WI38 (cell line): ENCODE measurements around the gene CAPN13.
A peak's percentile ranks its signal among the peaks of the same experiment; 100 is the strongest.

ENCODE experiments used
- H3K4me3 ChIP-seq: 2 replicates; pipeline ENCODE4 v1.5.1; 2011; ENCODE audit warnings: low read depth, mild to moderate bottlenecking, control low read depth, low read length
- TF ChIP-seq, protein P1 (sequence below): IDR thresholded peaks from 2 replicates; pipeline ENCODE4 v1.5.1; 2012; ENCODE audit warnings: low read depth, mild to moderate bottlenecking, control low read depth, low read length

The CAPN13 gene

DNA sequence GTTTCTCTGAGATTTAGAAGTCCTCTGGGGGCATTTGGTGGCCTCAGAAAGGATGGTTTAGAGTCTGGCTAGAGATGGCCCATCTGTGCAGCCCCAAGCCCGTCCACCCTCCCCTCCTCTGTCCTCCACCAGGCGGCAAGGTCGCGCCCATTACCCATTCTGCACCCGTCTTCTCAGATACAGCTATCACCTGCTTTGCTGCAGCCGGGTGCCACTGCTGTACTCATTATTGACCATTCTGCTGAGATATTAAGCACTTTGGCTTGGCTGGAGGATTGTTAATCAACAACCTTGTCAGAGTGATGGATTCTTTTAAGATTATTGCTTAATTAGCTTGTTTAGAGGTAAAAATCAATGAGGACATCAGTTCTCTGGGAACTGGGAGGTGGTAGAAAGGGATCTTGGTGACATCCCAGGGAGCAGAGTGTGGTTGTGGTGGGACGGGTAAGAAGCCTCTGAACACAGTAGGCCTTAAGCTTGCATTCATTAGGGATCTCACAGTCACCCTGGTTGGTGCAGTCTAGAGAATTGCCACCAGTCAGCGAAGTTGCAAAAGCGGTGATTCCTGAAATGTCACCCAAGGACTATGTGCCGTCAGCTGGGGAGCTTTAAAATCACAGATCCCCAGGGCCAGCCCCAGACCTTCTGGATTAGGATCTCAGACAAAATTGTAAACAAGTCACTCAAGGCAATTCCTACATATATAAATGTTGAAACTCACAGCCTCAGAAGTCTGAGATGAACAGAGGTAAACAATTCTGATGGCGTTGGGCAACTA, 90.9 kb downstream of the CAPN13 start:
- H3K4me3 ChIP-seq = no peak overlapping the region
- TF ChIP-seq, protein P1, sequence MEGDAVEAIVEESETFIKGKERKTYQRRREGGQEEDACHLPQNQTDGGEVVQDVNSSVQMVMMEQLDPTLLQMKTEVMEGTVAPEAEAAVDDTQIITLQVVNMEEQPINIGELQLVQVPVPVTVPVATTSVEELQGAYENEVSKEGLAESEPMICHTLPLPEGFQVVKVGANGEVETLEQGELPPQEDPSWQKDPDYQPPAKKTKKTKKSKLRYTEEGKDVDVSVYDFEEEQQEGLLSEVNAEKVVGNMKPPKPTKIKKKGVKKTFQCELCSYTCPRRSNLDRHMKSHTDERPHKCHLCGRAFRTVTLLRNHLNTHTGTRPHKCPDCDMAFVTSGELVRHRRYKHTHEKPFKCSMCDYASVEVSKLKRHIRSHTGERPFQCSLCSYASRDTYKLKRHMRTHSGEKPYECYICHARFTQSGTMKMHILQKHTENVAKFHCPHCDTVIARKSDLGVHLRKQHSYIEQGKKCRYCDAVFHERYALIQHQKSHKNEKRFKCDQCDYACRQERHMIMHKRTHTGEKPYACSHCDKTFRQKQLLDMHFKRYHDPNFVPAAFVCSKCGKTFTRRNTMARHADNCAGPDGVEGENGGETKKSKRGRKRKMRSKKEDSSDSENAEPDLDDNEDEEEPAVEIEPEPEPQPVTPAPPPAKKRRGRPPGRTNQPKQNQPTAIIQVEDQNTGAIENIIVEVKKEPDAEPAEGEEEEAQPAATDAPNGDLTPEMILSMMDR = no peak

DNA sequence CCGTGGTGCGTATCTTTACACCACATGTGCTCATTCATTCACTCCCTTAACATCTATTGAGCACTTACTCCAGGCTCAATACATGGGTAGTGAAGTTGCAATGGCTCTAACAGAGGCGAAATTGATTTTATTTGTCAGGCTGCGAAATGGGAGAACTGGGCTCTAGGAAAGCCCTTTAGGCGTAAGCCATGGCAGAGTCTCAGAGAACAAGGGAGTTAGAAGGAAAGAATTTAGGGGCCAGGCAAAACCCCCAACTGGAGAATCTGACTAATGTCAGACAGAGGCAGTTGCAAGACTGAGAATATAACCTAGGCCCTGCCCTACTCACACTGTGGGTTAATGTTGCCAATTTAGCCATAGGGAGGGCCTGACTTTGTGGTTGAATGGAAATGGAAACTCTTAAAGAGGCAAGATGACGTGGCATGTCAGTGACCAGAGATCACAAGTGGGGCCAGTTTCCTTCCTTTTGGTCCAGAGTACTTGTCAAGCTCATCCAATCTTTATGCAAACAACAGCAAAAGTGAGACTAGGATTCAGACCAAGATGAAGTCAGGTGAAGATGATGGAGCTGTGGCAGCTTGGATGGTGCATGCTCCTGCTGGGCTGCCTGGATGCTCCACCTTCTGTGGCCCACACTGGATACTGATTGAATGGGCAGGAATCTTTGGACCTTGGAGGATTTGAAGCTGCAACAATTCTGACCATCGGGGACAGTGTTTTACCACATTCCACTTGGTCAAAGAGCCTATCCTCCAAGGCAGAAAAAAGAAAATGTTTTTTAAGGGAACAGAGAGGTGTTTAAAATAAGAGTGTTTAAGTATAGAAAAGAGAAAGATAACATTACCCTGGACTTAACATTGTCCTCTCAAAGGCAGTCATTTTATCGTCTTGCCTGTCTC, 92.2 kb downstream of the CAPN13 start:
- TF ChIP-seq, protein P1 = no peak
- no peak overlapping the region for H3K4me3 ChIP-seq

DNA sequence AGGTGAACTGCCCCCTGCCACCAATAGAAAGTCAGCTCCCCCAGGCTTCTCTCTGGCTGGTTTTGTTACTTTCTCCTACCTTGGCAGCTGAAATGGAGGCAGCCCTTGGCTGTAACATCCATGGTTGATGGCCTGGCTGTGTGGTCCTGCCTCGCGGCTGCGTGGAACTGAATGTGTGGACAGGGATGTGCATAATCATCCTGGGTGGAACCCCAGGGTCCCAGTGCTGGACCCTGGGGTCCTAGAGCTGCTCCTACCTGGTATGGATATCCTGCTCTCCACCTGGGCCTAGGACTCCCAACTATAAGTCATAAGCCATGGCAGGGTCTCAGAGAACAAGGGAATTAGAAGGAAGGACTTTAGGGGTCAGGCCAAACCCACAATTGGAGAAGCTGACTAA, 93.5 kb downstream of the CAPN13 start:
- no peak overlapping the region for H3K4me3 ChIP-seq
- TF ChIP-seq, protein P1 = no peak

DNA sequence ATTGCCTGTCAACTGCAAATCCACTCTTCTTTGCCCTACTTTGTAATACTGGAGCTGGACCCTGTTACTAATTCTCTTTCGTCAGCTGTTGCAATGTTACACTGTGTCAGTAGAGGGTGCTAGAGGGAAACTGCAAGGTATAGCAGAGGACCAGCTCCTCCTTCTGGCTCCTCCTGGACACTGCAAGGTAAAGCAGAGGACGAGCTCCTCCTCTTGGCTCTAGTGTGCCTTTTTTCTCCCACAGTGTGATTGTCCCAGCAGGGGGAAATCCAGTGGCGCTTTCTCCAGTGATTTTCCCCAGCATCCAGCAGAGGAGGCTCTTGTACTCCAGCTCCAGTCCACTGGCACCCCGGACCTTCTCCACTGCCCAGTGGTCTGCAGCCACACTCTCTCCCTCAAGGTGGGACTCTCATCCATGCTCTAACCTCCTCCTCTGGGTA, 95.6 kb downstream of the CAPN13 start:
- H3K4me3 ChIP-seq = no peak overlapping the region
- TF ChIP-seq, protein P1 = peak; percentile 99

DNA sequence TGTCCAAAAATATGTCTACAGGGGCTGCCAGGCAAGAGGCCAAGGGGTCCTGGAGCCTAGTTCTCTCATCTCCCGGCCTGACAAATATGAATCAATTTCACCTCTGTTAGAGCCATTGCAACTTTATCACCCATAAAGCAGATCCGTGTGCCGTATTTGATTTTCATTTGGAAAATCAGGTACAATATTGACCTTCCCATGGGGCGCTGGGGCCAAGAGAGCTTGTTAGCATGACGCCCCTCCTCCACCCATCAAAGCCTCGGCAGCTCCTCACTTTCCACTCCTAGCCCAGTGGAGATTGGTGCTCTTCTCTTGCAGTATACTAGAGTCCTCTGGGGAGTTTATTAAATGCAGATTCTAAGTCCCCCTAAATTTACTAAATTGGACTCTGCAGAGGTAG, 96.8 kb downstream of the CAPN13 start:
- TF ChIP-seq, protein P1 = no peak
- no peak overlapping the region for H3K4me3 ChIP-seq

DNA sequence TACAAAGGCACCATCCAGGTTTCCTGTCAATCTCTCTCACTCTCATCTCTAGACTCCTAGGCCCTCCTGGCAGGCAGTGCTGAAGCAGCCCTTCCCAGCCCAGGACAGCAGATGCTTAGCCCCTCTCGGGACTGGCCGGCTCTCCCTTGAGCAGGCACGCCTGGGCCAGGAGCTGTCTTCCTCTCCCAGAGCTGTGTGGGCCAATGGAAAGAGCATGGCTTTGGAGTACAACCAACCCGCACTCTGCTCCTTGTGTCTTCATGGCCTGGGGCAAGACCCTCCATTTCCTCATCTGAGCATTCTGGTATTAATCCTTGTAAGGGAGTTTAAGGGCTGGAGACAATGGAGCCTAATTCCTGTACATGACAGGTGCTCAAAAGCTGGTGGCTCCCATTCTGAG, 97.2 kb downstream of the CAPN13 start:
- TF ChIP-seq, protein P1 = no peak
- H3K4me3 ChIP-seq = no peak overlapping the region

DNA sequence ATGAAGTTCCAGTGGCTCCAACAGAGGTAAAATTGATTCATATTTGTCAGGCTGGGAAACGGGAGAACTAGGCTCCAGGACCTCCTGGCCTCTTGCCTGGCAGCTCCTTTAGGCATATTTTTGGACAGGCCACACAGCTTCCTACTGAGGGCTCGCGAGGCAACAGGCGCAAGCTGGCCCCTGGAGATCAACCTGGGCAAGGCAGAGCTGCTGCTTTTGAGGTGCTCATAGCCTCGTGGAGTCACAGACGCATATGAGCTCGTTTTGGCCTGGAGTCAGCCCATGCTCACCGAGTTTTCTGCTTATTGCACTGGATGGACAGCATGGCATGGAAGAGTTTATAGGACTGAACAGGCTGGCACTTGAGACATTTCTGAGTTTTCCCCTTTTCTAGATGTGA, 97.7 kb downstream of the CAPN13 start:
- TF ChIP-seq, protein P1 = no peak
- no peak overlapping the region for H3K4me3 ChIP-seq
